ENCODE data around the gene CDPF1.

GRCh38 chr22:46286006-46286405 lies 35.9 kb upstream of the CDPF1 start:
- TF ChIP-seq, protein P1, sequence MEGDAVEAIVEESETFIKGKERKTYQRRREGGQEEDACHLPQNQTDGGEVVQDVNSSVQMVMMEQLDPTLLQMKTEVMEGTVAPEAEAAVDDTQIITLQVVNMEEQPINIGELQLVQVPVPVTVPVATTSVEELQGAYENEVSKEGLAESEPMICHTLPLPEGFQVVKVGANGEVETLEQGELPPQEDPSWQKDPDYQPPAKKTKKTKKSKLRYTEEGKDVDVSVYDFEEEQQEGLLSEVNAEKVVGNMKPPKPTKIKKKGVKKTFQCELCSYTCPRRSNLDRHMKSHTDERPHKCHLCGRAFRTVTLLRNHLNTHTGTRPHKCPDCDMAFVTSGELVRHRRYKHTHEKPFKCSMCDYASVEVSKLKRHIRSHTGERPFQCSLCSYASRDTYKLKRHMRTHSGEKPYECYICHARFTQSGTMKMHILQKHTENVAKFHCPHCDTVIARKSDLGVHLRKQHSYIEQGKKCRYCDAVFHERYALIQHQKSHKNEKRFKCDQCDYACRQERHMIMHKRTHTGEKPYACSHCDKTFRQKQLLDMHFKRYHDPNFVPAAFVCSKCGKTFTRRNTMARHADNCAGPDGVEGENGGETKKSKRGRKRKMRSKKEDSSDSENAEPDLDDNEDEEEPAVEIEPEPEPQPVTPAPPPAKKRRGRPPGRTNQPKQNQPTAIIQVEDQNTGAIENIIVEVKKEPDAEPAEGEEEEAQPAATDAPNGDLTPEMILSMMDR (IDR thresholded peaks at IDR 0.05) = no peak
- TF ChIP-seq POLR2A (IDR thresholded peaks at IDR 0.05) = no peak
